HG03469 (cell line): Measurements from ENCODE around the gene MTX1.

Experiments used
- ATAC-seq: cut with Tn5 transposase; IDR thresholded peaks from one replicate; pipeline ENCODE4 v1.9.1; 2021; ENCODE audit warnings: mild to moderate bottlenecking, moderate library complexity, moderate number of reproducible peaks; ENCODE audit not compliant: unreplicated experiment

The MTX1 gene

DNA sequence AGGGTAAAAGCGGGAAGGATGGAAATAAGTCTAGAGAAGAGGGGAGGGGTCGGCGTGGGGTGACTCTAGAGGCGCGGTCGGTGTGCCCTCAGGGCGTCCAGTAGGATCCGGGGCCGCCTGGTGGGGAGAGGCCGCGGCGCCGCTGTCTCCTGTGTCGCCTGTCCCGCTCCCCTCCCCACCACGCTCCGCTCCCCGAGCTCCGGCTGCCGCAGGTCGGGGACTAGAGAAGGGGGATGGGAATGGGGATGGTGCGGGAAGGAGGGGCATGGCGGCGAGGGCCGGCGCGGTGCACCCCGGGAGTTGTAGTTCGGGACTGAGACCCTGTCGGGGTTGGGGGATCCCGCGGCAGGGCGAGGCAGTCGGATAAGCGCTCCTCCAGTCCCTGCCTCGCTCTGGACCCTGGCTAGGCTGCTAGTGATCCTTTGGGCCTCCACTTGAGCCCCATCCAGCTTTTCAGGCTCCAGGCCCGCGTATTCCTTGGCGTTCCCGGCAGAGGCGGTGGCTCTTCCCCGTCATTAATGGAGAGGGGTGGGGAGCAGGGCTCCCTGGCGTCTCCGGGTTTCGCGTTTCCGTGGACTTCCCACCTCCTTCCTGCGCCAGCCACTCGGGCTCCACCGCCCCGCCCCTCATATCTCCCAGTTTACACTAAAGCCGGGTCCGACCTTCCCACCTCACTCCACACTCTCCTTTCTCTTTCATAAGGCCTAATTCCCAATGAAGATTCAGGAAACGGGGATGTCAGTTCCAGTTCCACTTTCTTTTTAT is 46.9 kb downstream of the MTX1 start, which contains the start of gene ENTREP3:
Gene ENTREP3 (minus strand): TSS at position 241 of the 765 bp plus-strand sequence. CDS start 606 bp downstream, outside the sequence.
- no peak for ATAC-seq

DNA sequence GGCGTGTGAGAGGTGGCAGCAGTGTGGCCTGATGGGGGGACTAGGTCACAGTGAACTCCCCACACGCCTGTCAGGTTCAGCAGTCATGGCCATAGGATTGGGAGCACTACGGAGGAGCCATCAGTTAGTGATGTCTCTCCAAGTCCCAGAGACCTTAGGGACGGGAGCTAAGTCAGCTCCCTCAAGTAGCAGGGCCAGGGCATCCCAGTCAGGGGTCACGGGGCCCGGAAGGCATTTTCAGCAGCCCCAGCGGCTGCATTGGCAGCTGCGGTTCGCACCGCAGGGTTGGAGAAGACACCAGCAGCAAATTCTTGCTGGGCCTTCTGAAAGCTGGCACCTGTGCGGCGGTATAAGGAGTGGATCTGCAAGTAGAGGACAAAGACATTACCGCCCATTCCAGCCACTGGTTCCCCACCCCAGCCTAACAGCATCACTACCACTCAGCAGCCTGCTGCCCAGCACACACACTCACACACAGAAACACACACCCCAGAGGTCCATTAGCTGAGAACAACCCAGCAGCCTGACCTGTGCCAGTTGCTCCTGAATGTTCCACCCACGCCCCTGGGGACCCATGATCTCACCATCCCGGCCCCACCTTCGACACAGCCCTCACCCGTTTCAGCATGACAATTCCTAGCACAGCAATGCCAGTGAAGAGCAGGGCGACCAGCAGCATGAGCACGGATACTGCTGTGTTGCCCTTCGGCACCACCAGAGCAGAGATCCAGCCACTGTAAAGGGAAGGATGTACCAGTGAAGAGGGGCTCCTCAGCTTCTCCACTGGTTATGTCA is 47.8 kb downstream of the MTX1 start:
- ATAC-seq: no peak

DNA sequence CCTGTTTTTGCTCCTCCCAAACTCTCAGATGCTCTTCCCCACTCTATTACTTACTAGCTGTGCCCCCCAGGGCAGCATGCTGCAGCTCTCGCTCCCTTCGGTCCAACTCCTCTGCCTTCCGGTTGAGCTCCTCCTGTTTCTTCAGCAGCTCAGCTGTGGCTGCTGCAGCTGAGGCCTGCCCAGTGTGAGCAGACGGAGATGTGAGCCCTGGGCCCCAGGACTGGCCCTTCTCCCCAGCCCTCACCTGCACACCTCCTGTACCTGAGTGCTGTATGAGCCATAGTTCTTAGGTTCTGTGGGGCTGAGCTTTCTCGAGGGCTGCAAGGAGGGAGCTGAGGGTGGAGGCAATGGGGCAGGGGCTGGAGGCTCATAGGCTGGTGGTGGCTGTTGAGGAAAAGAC is 51.8 kb downstream of the MTX1 start:
- ATAC-seq: no peak

DNA sequence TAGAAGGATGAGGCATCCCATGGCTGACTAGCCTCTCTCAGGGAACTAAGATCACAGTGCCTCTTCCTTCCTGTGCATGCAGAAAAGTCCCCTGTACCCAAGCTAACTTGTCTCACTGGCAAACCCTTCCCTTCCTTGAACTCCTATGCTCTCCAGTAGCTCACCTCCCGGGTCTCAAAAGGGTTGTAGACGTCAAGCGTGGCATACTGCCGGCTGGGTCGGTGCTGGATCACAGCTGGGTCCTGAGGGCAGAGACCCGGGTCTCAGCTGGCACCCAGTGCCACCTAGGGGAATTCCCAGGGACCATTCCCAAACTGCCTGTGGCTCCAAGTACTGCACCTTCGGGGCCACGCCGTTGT is 53.0 kb downstream of the MTX1 start:
- ATAC-seq: no peak

DNA sequence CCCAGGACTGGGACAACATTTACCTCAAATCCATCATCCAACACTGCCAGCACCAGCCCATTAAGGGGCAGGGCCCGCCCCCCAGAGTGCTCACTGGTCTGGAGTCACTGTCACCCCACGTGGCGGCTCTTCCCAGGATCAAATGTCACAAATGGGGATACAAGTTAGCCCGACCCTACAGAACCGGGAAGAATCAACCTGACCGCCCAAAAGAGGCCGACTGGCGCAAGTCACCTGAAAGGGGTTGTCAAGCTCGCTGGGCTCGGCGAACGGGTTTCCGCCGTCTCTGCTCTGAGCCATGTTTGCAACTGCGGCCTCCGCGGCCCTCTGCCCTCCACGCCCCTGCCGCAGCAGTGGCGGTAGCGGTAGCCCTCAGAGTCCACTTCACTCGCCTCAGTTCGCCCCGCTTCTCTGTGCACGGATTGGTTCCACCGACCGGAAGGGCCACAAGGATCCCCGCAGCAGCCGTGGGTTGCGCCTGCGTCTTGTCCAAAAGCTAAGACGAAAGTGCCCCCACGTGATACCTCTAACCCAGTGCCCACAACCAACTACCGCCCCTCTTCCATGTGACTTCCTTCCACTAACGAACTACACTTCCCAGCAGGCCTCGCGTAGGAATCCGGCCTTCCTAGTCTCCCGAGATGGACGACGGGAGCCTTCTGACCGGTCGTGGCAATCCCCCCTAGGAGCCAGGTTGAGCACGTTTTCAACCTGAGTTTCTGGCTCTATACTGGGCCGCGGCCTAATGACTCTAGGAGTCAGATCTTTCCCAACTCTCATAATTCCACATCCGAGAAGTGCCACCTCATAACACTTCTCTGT is 53.6 kb downstream of the MTX1 start, which contains the start of gene SCAMP3:
Gene SCAMP3 (minus strand): TSS at position 509 of the 822 bp plus-strand sequence. CDS start 209 bp downstream, at position 300.
- ATAC-seq: peak; percentile 78

DNA sequence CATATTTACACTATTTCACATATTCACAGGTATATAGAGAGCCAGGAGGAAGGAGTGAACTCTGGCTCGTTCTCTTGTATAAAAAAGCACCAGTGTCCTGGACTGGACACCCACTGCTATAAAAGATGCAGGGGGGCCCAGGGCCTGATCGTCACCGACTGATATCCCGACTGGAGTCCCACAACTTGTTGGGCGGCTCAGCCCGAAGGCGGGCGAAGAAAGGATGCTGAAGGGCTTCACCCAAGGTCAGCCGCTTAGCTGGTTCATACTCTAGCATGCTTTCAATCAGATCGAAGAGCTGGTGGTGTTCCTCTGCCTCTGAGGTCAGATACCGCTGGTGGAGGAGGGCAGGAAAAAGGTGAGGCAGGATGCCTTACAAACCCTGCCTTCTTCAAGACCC is 54.6 kb downstream of the MTX1 start:
- no peak for ATAC-seq
